IMR-90 (cell line): ENCODE measurements around the gene SPATS2L. TPM values are rescaled to one million over a fixed set of nuclear protein-coding genes. Genes with fewer than 3 reads are reported as not detected.

ENCODE experiments used
- ATAC-seq: fragments of 200-7000 bp; cut with Tn5 transposase; 2 replicates; pipeline ENCODE4 v1.9.1; 2020; ENCODE audit warnings: low read depth, mild to moderate bottlenecking, moderate library complexity
- BruUV-seq: library from RNA; stranded (reverse); fragments of 400-500 nt; replicated peaks from 2 replicates; lab custom pipeline; 2021; lab: Mats Ljungman, UMichigan
- CTCF ChIA-PET: fragments of 300-600 bp; formaldehyde crosslinking; extraction: SDS; loops from one replicate; lab custom pipeline; 2021; ENCODE audit warnings: antibody characterized with exemption; lab: Yijun Ruan, JAX
- POLR2A ChIA-PET: fragments of 300-600 bp; sonication (Branson Sonifier 250); formaldehyde crosslinking; loops from one replicate; lab custom pipeline; 2022; ENCODE audit warnings: antibody characterized with exemption; ENCODE audit not compliant: unreplicated experiment; lab: Charles Lee
- DNase-seq: peaks from one replicate; pipeline ENCODE4 v3.0.0; 2013
- H2AFZ ChIP-seq: replicated peaks from 2 replicates; pipeline ENCODE3; 2013; ENCODE audit warnings: low read length, mild to moderate bottlenecking; ENCODE audit not compliant: poor library complexity
- H2AK5ac ChIP-seq: 2 replicates; pipeline ENCODE4 v1.6.1; 2013; ENCODE audit warnings: low read depth, low read length, inconsistent platforms
- H2AK9ac ChIP-seq: replicated peaks from 2 replicates; pipeline ENCODE3; 2013; ENCODE audit warnings: mild to moderate bottlenecking, low read depth, low read length, moderate library complexity; ENCODE audit not compliant: poor library complexity
- H2BK120ac ChIP-seq: 2 replicates; pipeline ENCODE4 v1.6.1; 2013; ENCODE audit warnings: low read depth, low read length, inconsistent platforms
- H2BK15ac ChIP-seq: 3 replicates; pipeline ENCODE4 v1.6.1; 2013; ENCODE audit warnings: low read depth, low read length, inconsistent platforms
- H2BK20ac ChIP-seq: 2 replicates; pipeline ENCODE4 v1.6.1; 2013; ENCODE audit warnings: low read depth, mild to moderate bottlenecking, inconsistent platforms, low read length, moderate library complexity
- H2BK5ac ChIP-seq: 2 replicates; pipeline ENCODE4 v1.6.1; 2013; ENCODE audit warnings: mild to moderate bottlenecking, low read depth, low read length, inconsistent platforms; ENCODE audit not compliant: poor library complexity, severe bottlenecking
- H3K14ac ChIP-seq: replicated peaks from 2 replicates; pipeline ENCODE4 v1.6.1; 2013; ENCODE audit warnings: low read depth, low read length, inconsistent platforms
- H3K18ac ChIP-seq: 2 replicates; pipeline ENCODE4 v1.6.1; 2013; ENCODE audit warnings: low read depth, low read length, control low read depth
- H3K23ac ChIP-seq: 2 replicates; pipeline ENCODE4 v1.6.1; 2013; ENCODE audit warnings: low read depth, low read length, inconsistent platforms
- H3K27ac ChIP-seq: 2 replicates; pipeline ENCODE4 v1.5.1; 2013; ENCODE audit warnings: mild to moderate bottlenecking, control low read depth, low read length; ENCODE audit not compliant: insufficient read depth
- H3K27me3 ChIP-seq: 2 replicates; pipeline ENCODE4 v1.6.1; 2013; ENCODE audit warnings: low read length; ENCODE audit not compliant: control insufficient read depth, insufficient read depth
- H3K36me3 ChIP-seq: 2 replicates; pipeline ENCODE4 v1.6.1; 2013; ENCODE audit warnings: low read length, mixed read lengths; ENCODE audit not compliant: control insufficient read depth, insufficient read depth
- H3K4ac ChIP-seq: 2 replicates; pipeline ENCODE4 v1.6.1; 2013; ENCODE audit warnings: low read depth, low read length, inconsistent platforms
- H3K4me1 ChIP-seq: 2 replicates; pipeline ENCODE4 v1.6.1; 2013; ENCODE audit warnings: low read length, mixed read lengths; ENCODE audit not compliant: control insufficient read depth, insufficient read depth
- H3K4me2 ChIP-seq: 2 replicates; pipeline ENCODE4 v1.6.1; 2013; ENCODE audit warnings: low read depth, mild to moderate bottlenecking, control low read depth, low read length, moderate library complexity
- H3K4me3 ChIP-seq: 2 replicates; pipeline ENCODE4 v1.5.1; 2013; ENCODE audit warnings: low read depth, mild to moderate bottlenecking, control low read depth, low read length, moderate library complexity; ENCODE audit not compliant: insufficient read depth
- H3K56ac ChIP-seq: 2 replicates; pipeline ENCODE4 v1.6.1; 2013; ENCODE audit warnings: low read length, inconsistent platforms; ENCODE audit not compliant: insufficient read depth; ENCODE audit errors: extremely low read depth
- H3K79me1 ChIP-seq, 2 experiments: 2 replicates each; pipeline ENCODE4 v1.6.1; 2013; ENCODE audit warnings: low read length in 2 of 2, inconsistent platforms in 1 of 2, low read depth in 1 of 2
- H3K9ac ChIP-seq: 2 replicates; pipeline ENCODE4 v1.6.1; 2013; ENCODE audit warnings: low read depth, low read length, control low read depth
- H3K9me1 ChIP-seq: 2 replicates; pipeline ENCODE4 v1.6.1; 2013; ENCODE audit warnings: low read length, inconsistent platforms; ENCODE audit not compliant: insufficient read depth
- H3K9me3 ChIP-seq: 2 replicates; pipeline ENCODE4 v1.6.1; 2013; ENCODE audit warnings: low read length; ENCODE audit not compliant: control insufficient read depth, insufficient read depth
- H4K20me1 ChIP-seq: 2 replicates; pipeline ENCODE4 v1.6.1; 2013; ENCODE audit warnings: low read length, inconsistent platforms; ENCODE audit not compliant: insufficient read depth
- H4K5ac ChIP-seq: 2 replicates; pipeline ENCODE4 v1.6.1; 2013; ENCODE audit warnings: mild to moderate bottlenecking, low read depth, low read length, control low read depth
- H4K8ac ChIP-seq, 2 experiments: 2 replicates each; pipeline ENCODE4 v1.6.1; 2013; ENCODE audit warnings: low read depth in 2 of 2, low read length in 2 of 2, control low read depth in 1 of 2, inconsistent platforms in 1 of 2
- H4K91ac ChIP-seq: 2 replicates; pipeline ENCODE4 v1.6.1; 2013; ENCODE audit warnings: low read depth, low read length, inconsistent platforms; ENCODE audit not compliant: insufficient read depth
- BHLHE40 ChIP-seq: fragments of 150-350 bp; IDR thresholded peaks from 2 replicates; pipeline ENCODE4 v1.6.1; 2016; ENCODE audit warnings: mild to moderate bottlenecking, low read depth, low read length
- CEBPB ChIP-seq: IDR thresholded peaks from 2 replicates; pipeline ENCODE4 v1.6.1; 2012; ENCODE audit warnings: low read depth, low read length, improper control_type of control experiment
- CTCF ChIP-seq: conservative IDR thresholded peaks from 2 replicates; pipeline ENCODE4 v1.5.1; 2012; ENCODE audit warnings: mild to moderate bottlenecking, low read depth, low read length, improper control_type of control experiment
- MAZ ChIP-seq: IDR thresholded peaks from 2 replicates; pipeline ENCODE4 v1.6.1; 2012; ENCODE audit warnings: low read depth, mild to moderate bottlenecking, low read length, improper control_type of control experiment, moderate library complexity, borderline replicate concordance
- MXI1 ChIP-seq: IDR thresholded peaks from 2 replicates; pipeline ENCODE4 v1.6.1; 2012; ENCODE audit warnings: low read depth, mild to moderate bottlenecking, low read length, moderate library complexity, borderline replicate concordance
- POLR2A ChIP-seq: IDR thresholded peaks from 2 replicates; pipeline ENCODE4 v1.6.1; 2012; ENCODE audit warnings: mild to moderate bottlenecking, low read depth, low read length
- RFX5 ChIP-seq: IDR thresholded peaks from 2 replicates; pipeline ENCODE4 v1.8.0; 2012; ENCODE audit warnings: low read depth, mild to moderate bottlenecking, low read length, moderate library complexity
- SMC3 ChIP-seq: fragments of 150-350 bp; IDR thresholded peaks from 2 replicates; pipeline ENCODE4 v1.6.1; 2016; ENCODE audit warnings: low read depth, mild to moderate bottlenecking, antibody characterized with exemption, low read length, moderate library complexity
- WGBS, 2 experiments: methylation state at CpG; one replicate each; pipeline versions ENCODE4 v1.1.5 to v1.1.7; 2013; ENCODE audit warnings: missing lambda C conversion rate in 2 of 2; ENCODE audit not compliant: insufficient read length in 1 of 2; ENCODE audit errors: extremely low coverage in 2 of 2; 5-methylcytosine and 5-hydroxymethylcytosine counted together
- dilution Hi-C: fragments of 300-500 bp; cut with HindIII; formaldehyde crosslinking; loops from one replicate; pipeline ENCODE4 v1.14.3; 2018; ENCODE audit warnings: low sequenced_read_pairs; ENCODE audit not compliant: unreplicated experiment
- in situ Hi-C: fragments of 300-500 bp; cut with MboI; formaldehyde crosslinking; loops from 3 replicates; pipeline ENCODE4 v1.14.3; 2019; ENCODE audit warnings: low sequenced_read_pairs, inconsistent platforms, mixed read lengths
- intact Hi-C: fragments of 100-400 bp; cut with micrococcal nuclease; formaldehyde crosslinking; loops from 2 replicates; pipeline ENCODE4 v1.10.0; 2022
- polyA plus RNA-seq, 3 experiments: library from polyadenylated mRNA; depleted of rRNA; stranded (reverse); fragments of >200 nt; gene quantifications; 2 replicates each; pipeline ENCODE4 v1.2.3, GENCODE V29; 2012; ENCODE audit warnings: low replicate concordance in 1 of 3
- total RNA-seq: library from RNA; depleted of rRNA; stranded (reverse); fragments of >200 nt; gene quantifications from 2 replicates; pipeline ENCODE4 v1.2.3, GENCODE V29; 2012

Gene SPATS2L
- total and polyA plus RNA-seq, 2 of the 4 experiments (the other 2 are of a cell fraction) = 118 to 155 TPM

GRCh38 chr2:200376513-200377354 is 70.2 kb downstream of the SPATS2L start:
- peak overlapping the region; percentile 23; the same call in 1 of the 3 replicates for H2BK15ac ChIP-seq
- peak overlapping the region; percentile 95 for H2BK5ac ChIP-seq
- peak overlapping the region; percentile 72; the same call in 1 of the 2 replicates for H3K14ac ChIP-seq
- peak overlapping the region; percentile 1; the same call in 1 of the 2 replicates for H4K5ac ChIP-seq
- H3K27ac ChIP-seq = peak overlapping the region; percentile 54; the same call in 1 of the 2 replicates
- H3K9ac ChIP-seq = no peak overlapping the region
- H4K20me1 ChIP-seq = peaks cover 7% of the 10 kb centered on the region; the same call in 1 of the 2 replicates
- intact Hi-C loops (loop anchor here (5.0 kb wide), 1 partner anchor 69 kb away; the partner anchor contains the start of gene SPATS2L), dilution Hi-C loops (no loop called here), in situ Hi-C loops (no loop called here)
- no peak for DNase-seq
- H3K79me1 ChIP-seq = peaks cover 62 to 83% of the 10 kb centered on the region in 2 experiments
- BruUV-seq = no TSS peak
- H2AK9ac ChIP-seq = peak overlapping the region; percentile 25
- peak overlapping the region; percentile 89; the same call in 1 of the 2 replicates for H3K4ac ChIP-seq
- TF ChIP-seq MAZ = no peak
- no peak for TF ChIP-seq CTCF
- no peak for TF ChIP-seq POLR2A
- TF ChIP-seq BHLHE40 = no peak
- no peak for TF ChIP-seq CEBPB
- no peak for TF ChIP-seq MXI1
- TF ChIP-seq SMC3 = no peak
- no peak for TF ChIP-seq RFX5
- H4K91ac ChIP-seq = peak overlapping the region; percentile 20; the same call in 1 of the 2 replicates
- peaks cover 41% of the 10 kb centered on the region for H3K9me1 ChIP-seq
- peaks cover 42% of the 10 kb centered on the region for H3K4me1 ChIP-seq
- H2AFZ ChIP-seq = no peak overlapping the region
- peak overlapping the region; percentile 59 for H3K23ac ChIP-seq
- no peak overlapping the region for H3K56ac ChIP-seq
- WGBS, 2 experiments = 89% methylated on average over 3 of the region's 15 CpGs; no CpG with 5 or more reads in 1 of the 2 experiments
- 0 out of 2 replicates have a peak overlapping the region, but pooled peaks have one; percentile 10 for H2BK20ac ChIP-seq
- ChIA-PET CTCF (no interaction called here), POLR2A (no interaction called here)
- no peak overlapping the region for H3K4me2 ChIP-seq
- H2AK5ac ChIP-seq = peak overlapping the region; percentile 36
- peaks cover 8% of the 10 kb centered on the region for H3K36me3 ChIP-seq
- peak overlapping the region; percentile 67 for H2BK120ac ChIP-seq
- H3K4me3 ChIP-seq = no peak overlapping the region
- no peak for ATAC-seq
- H3K18ac ChIP-seq = no peak overlapping the region; the same call in 1 of the 2 replicates
- no peaks in the 10 kb centered on the region for H3K27me3 ChIP-seq
- H4K8ac ChIP-seq = peak overlapping the region in 1 of 2 experiments; percentile 31; a peak in 1 of 4 replicates
- no peaks in the 10 kb centered on the region for H3K9me3 ChIP-seq
